Measurements from ENCODE around the gene GSTO2.

GSTO2 gene

DNA sequence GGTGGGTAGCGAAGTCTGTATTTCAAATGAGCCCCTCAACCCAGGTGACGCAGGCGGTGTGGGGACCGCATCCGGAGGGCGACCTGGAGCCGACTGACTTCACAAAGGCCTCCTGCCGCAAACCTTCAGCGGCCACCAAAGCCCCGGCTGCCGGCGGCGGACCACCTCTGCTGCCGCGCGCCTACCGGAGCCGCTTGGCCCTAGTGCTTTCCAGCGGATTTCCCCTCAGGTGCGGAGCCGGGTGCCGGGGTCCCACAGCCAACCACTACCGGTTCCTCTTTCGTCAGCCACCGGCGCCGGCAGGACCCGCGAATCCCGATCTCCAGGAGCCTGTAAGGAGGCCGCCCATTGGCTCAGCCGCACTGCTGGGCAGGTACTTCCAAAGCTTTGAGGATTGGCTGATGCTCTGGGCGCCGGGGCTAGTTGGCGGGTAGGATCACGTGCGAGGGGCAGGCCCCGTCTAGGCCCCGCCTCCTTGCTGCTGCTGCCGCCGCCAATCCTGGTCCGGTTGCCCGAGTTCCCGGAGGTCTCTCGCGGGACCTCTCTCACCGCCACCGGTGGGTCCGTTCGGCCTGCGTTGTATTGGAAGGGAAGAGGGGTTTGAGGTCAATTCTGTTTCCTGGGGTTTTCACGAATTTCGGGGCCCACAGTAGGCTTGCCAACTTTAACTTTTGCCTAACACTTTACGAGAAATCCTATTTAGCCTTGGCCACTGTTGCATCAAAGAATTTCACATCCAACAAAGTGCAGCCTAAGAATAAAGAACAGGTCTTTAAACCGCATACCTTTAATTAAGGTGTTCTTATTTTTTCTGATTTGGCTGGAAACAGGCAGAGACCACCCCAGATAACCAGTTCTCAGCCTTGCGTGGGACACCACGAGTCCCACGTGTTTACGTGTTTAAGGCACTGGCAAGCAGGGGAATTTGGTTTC lies at the start of gene GSTO2:
TSS of gene GSTO2 (plus strand) at position 472 of the 933 bp plus-strand sequence. CDS start 5,732 bp downstream, outside the sequence.
- Histone ChIP-seq H3K27ac (no peak within 1 kb of the TSS), H3K9ac (ENCODE audit: insufficient read length) (peak within 1 kb of the TSS; percentile 95), H3K36me3 (ENCODE audit: insufficient read depth, low read length) (peaks cover 13% of the 10 kb centered on the region; the same call in 1 of the 2 replicates), H3K4me3 (peak within 1 kb of the TSS; percentile 84), H3K9me3 (ENCODE audit: low read depth, low read length) (no peaks in the 10 kb centered on the region)
- no peak for TF ChIP-seq FOXP2 (optimal IDR thresholded peaks at IDR 0.05; ENCODE audit: control extremely low read depth, extremely low read length, insufficient read depth)
- TF ChIP-seq POLR2AphosphoS5 (IDR thresholded peaks at IDR 0.05; ENCODE audit: borderline replicate concordance, low read depth, low read length), result peak; percentile 77
- TF ChIP-seq EZH2 (IDR thresholded peaks at IDR 0.05), result no peak
- peak; percentile 71 for DNase-seq (ENCODE audit: low read depth, low spot score)

DNA sequence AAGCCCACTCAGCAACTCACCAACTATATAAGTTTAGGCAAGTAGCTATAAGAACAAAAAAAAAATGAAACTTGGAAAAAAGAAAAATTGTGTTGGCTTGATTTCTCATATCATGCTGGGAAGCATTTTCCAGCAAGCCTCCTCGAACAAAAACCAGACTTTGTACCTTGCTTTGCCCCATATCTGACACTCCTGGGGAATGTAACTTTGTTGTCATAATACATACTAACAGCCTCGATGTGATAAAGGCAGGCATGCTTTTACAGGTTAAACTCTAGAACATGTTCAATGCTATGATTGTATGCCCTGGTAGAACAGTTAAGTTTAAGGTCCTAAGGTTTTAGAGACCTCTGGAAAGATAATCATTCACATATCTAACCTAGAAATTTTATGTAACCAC lies 48.5 kb upstream of the GSTO2 start:
- Histone ChIP-seq H3K9ac (ENCODE audit: insufficient read length) (no peak overlapping the region), H3K36me3 (ENCODE audit: insufficient read depth, low read length) (no peaks in the 10 kb centered on the region), H3K4me3 (no peak overlapping the region), H3K27ac (no peak overlapping the region), H3K9me3 (ENCODE audit: low read depth, low read length) (no peaks in the 10 kb centered on the region)
- no peak for TF ChIP-seq EZH2 (IDR thresholded peaks at IDR 0.05)
- TF ChIP-seq POLR2AphosphoS5 (IDR thresholded peaks at IDR 0.05; ENCODE audit: borderline replicate concordance, low read depth, low read length), result no peak
- no peak for TF ChIP-seq FOXP2 (optimal IDR thresholded peaks at IDR 0.05; ENCODE audit: control extremely low read depth, extremely low read length, insufficient read depth)
- no peak for DNase-seq (ENCODE audit: low read depth, low spot score)

DNA sequence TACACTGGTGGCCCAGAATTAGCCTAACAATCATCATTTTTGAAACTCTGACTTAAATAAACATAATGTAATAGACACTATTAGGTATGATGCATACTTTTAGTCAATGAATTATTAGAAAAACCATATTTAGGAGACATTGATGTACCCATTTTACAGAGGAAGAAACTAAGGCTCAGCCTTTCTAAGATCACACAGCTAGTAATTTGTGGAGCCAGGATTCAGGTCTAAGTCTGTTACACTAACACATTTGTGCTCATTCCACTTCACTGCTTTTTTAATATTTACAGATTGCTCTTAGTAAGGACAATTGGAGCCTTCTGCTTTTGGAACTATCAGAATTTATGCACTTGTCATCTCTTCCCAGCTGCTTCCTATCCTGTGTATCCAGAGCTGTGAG lies 45.7 kb upstream of the GSTO2 start:
- H3K36me3 ChIP-seq (ENCODE audit: insufficient read depth, low read length), result no peaks in the 10 kb centered on the region
- TF ChIP-seq POLR2AphosphoS5 (IDR thresholded peaks at IDR 0.05; ENCODE audit: borderline replicate concordance, low read depth, low read length), result no peak
- no peak for TF ChIP-seq FOXP2 (optimal IDR thresholded peaks at IDR 0.05; ENCODE audit: control extremely low read depth, extremely low read length, insufficient read depth)
- TF ChIP-seq EZH2 (IDR thresholded peaks at IDR 0.05), result no peak
- no peaks in the 10 kb centered on the region for H3K9me3 ChIP-seq (ENCODE audit: low read depth, low read length)
- H3K4me3 ChIP-seq, result no peak overlapping the region
- H3K9ac ChIP-seq (ENCODE audit: insufficient read length), result no peak overlapping the region
- H3K27ac ChIP-seq, result no peak overlapping the region
- no peak for DNase-seq (ENCODE audit: low read depth, low spot score)

DNA sequence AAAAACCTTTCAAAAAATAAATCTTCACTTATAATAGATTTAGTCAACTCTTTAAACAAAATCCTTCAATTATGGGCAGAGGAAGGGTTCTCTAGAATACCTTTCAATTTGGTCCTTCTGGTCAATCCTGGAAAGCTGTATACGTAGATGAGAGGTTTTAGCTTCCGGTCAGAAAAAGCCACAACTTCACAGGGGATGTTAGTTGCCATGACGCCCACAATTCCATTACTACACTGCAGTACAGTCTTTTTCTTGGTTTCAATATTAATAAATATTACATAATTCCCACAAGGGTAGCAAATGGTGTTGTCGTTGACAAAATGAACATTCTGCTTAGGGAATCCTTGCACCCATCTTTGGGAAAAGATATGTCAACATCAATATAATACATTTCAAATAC lies 38.5 kb upstream of the GSTO2 start:
- Histone ChIP-seq H3K4me3 (no peak overlapping the region), H3K27ac (no peak overlapping the region), H3K9me3 (ENCODE audit: low read depth, low read length) (no peaks in the 10 kb centered on the region), H3K36me3 (ENCODE audit: insufficient read depth, low read length) (no peaks in the 10 kb centered on the region), H3K9ac (ENCODE audit: insufficient read length) (no peak overlapping the region)
- TF ChIP-seq EZH2 (IDR thresholded peaks at IDR 0.05) (no peak), FOXP2 (optimal IDR thresholded peaks at IDR 0.05; ENCODE audit: control extremely low read depth, extremely low read length, insufficient read depth) (no peak), POLR2AphosphoS5 (IDR thresholded peaks at IDR 0.05; ENCODE audit: borderline replicate concordance, low read depth, low read length) (no peak)
- no peak for DNase-seq (ENCODE audit: low read depth, low spot score)

DNA sequence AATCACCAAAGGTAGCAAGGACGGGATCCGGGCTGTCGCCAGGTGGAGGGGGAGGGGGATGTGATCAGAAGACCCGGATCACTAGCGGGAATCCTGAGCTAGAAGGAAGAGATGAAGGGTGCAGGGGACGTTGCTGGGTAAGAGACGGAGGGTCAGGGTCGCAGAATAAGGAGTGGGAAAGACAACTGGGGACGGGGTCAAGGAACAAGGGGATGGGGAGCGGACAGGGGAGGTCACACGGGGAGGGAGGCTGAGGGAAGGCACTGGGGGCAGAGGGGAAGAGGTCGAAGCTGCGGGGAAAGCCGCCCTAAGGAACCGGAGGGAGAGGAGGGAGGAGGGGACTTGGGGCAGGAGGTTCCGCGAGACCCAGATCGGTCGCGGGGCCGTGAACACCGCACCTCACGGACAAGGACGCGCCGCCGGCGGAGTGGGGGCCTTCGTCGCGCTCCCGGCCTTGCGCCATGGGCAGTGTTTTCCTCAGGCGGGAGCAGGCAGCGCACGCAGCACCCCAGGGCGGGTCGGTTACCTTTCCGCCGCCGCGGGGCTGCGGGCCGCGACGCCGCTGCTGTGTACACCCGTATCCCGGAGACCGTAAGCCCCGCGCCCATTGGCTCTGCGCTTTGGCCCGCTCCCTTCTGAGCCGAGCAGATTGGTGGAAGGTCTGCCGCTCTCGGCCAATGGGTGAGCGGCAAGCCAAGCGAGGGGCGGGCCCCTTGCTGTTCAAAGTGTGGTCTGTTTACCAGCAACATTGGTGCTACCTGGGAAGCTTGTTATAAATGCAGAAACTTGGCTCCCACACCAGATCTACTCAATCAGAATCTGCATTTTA lies 37.0 kb upstream of the GSTO2 start, which contains the start of gene CFAP43:
TSS of gene CFAP43 (minus strand) at position 581 of the 829 bp plus-strand sequence. CDS start at position 463, 118 bp downstream.
- Histone ChIP-seq H3K4me3 (peak within 1 kb of the TSS; percentile 79), H3K9ac (ENCODE audit: insufficient read length) (peak within 1 kb of the TSS; percentile 47)
- peak; percentile 51 for DNase-seq (ENCODE audit: low read depth, low spot score)

DNA sequence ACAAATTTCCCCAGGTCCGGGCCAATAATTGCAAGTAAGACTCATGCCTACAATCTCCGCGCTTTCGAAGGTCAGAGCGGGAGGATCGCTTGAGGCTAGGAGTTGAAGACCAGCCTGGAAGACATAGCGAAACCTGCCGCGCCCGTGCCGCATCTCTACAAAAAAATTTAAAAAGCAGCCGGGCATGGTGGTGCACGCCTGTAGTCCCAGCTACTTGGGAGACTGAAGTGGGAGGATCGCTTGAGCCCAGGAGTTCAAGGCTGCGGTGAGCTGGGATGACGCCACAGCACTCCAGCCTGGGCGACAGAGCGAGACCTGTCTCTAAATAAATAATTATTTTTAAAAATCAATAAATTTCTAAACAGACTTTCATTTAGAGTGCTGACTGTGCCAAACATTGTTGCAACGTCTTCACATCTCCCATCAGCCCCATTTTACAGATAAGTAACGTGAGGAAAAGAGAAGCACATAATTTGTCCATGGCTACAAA lies 36.3 kb upstream of the GSTO2 start:
- H3K27ac ChIP-seq, result no peak overlapping the region
- H3K9ac ChIP-seq (ENCODE audit: insufficient read length), result peak overlapping the region; percentile 37
- TF ChIP-seq FOXP2 (optimal IDR thresholded peaks at IDR 0.05; ENCODE audit: control extremely low read depth, extremely low read length, insufficient read depth), result no peak
- TF ChIP-seq EZH2 (IDR thresholded peaks at IDR 0.05), result no peak
- TF ChIP-seq POLR2AphosphoS5 (IDR thresholded peaks at IDR 0.05; ENCODE audit: borderline replicate concordance, low read depth, low read length), result no peak
- no peaks in the 10 kb centered on the region for H3K9me3 ChIP-seq (ENCODE audit: low read depth, low read length)
- DNase-seq (ENCODE audit: low read depth, low spot score), result no peak
- H3K36me3 ChIP-seq (ENCODE audit: insufficient read depth, low read length), result no peaks in the 10 kb centered on the region
- H3K4me3 ChIP-seq, result peak overlapping the region; percentile 79

More for the DNA sequence above, 37.0 kb upstream of the GSTO2 start, which contains the start of gene CFAP43:
- H3K36me3 ChIP-seq (ENCODE audit: insufficient read depth, low read length), result no peaks in the 10 kb centered on the region
- no peaks in the 10 kb centered on the region for H3K9me3 ChIP-seq (ENCODE audit: low read depth, low read length)
- no peak within 1 kb of the TSS for H3K27ac ChIP-seq
- no peak for TF ChIP-seq EZH2 (IDR thresholded peaks at IDR 0.05)
- no peak for TF ChIP-seq POLR2AphosphoS5 (IDR thresholded peaks at IDR 0.05; ENCODE audit: borderline replicate concordance, low read depth, low read length)
- TF ChIP-seq FOXP2 (optimal IDR thresholded peaks at IDR 0.05; ENCODE audit: control extremely low read depth, extremely low read length, insufficient read depth), result no peak

DNA sequence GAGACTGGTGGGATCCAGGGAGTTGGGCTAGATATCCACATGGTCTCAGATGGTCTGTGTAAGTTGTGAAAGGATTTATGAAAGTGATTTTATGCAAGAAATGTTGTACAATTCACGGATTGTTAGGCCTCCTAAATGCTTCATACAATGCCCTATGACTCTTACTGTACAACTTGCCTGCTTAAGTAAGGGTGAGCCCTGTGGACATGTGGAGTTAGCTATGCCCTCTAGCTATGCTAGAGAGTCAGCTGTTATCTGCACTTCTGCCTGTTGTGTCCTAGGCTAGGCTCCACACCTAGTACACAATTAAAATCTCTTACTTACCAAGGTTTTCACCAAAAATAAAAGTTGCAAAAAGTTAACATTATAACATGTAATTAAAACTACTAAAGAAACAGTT lies 35.2 kb upstream of the GSTO2 start:
- H3K27ac ChIP-seq, result no peak overlapping the region
- no peak overlapping the region for H3K9ac ChIP-seq (ENCODE audit: insufficient read length)
- no peaks in the 10 kb centered on the region for H3K36me3 ChIP-seq (ENCODE audit: insufficient read depth, low read length)
- no peak for TF ChIP-seq EZH2 (IDR thresholded peaks at IDR 0.05)
- no peak for TF ChIP-seq POLR2AphosphoS5 (IDR thresholded peaks at IDR 0.05; ENCODE audit: borderline replicate concordance, low read depth, low read length)
- TF ChIP-seq FOXP2 (optimal IDR thresholded peaks at IDR 0.05; ENCODE audit: control extremely low read depth, extremely low read length, insufficient read depth), result no peak
- DNase-seq (ENCODE audit: low read depth, low spot score), result no peak
- H3K9me3 ChIP-seq (ENCODE audit: low read depth, low read length), result no peaks in the 10 kb centered on the region
- no peak overlapping the region for H3K4me3 ChIP-seq

DNA sequence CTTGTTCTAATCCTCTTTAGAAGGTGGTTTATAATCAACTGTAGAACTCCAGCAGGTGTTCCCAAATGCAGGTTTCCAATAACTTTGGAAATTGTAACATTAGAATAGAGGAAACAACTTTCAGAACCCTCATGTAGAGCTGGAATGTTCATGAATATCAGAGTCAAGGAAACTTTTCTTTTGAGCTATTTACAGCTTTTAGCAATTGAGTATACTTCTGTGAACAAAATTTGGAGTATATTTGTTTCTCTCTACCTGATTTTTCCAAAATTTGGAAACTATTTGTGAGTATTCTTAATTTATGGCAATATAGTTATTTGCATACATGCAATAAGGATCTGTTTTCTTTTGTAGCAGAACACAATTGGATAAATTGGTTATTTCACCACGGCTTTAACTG lies 34.0 kb upstream of the GSTO2 start:
- DNase-seq (ENCODE audit: low read depth, low spot score), result no peak
- no peak overlapping the region for H3K27ac ChIP-seq
- H3K9me3 ChIP-seq (ENCODE audit: low read depth, low read length), result no peaks in the 10 kb centered on the region
- no peaks in the 10 kb centered on the region for H3K36me3 ChIP-seq (ENCODE audit: insufficient read depth, low read length)
- no peak overlapping the region for H3K4me3 ChIP-seq
- H3K9ac ChIP-seq (ENCODE audit: insufficient read length), result no peak overlapping the region
- no peak for TF ChIP-seq EZH2 (IDR thresholded peaks at IDR 0.05)
- no peak for TF ChIP-seq FOXP2 (optimal IDR thresholded peaks at IDR 0.05; ENCODE audit: control extremely low read depth, extremely low read length, insufficient read depth)
- TF ChIP-seq POLR2AphosphoS5 (IDR thresholded peaks at IDR 0.05; ENCODE audit: borderline replicate concordance, low read depth, low read length), result no peak

All from SK-N-MC (cell line).